DMS 273 (cell line): ENCODE measurements around the gene SSR2.
A peak's percentile ranks its signal among the peaks of the same experiment; 100 is the strongest.

Experiments used
- DNase-seq: peaks from one replicate; lab custom pipeline; 2025; ENCODE audit not compliant: unreplicated experiment; lab: John Stamatoyannopoulos, UW

The SSR2 gene

DNA sequence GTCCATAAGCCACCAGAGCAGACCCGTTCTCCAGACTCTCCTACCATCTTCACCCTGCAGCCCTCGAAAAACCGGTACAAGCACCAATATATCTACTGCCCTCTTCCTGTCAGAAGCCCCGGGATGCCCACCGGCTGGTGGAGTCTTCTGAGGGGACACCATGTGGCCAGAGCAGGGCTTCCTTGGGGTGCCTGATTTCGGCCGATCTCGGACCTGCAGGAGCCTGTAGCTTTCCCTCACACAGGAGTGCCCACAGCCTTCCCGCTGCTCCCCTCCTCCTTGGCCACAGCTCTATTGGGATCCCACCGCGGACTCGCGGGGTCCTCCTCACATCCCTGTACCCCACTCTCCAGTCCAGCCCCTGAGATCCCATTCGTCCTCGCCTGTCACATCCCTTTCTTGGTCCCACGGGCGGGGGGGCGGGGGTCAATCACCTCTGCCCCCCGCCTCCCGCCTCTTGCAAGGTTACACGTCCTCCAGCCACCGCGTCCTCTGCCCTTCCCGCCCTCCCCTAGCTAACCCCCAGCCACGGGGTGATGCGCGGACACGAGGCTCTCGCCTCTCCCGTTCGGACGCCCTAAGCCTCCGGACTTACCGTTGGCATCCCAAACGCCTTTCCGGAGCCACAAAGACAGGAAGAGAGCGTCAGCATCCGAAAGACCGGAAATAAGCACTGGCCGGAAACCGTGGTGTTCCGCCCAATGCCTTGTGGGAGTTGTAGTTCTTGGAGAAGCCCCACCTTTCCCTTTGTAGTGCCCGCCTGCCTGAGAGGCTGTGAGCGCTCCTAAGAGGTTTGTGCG is at the start of gene SSR2:
Gene SSR2 (minus strand): TSS at position 659 of the 800 bp plus-strand sequence. CDS start 784 bp downstream, outside the sequence.
- DNase-seq = peak; percentile 98

DNA sequence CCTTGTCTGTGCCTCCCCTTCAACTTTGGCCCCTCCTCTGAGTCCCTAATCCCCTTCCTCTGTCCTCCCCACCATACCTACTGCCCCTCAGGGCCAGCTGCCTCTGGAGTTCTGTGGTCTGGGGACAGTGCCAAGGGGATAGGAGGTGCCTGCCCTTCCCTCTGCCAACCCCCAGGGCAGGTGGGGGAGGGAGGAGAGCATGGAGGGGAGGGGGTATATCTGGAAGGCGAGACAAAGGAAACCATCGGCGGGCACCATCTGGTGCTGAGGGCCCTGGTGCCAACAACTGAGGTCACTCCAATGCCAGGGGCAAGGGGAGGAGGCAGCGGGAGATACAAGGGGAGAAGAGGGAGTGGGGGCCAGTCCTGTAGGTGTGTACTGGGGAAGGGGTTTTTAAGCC is 49.8 kb upstream of the SSR2 start:
- peak; percentile 97 for DNase-seq

DNA sequence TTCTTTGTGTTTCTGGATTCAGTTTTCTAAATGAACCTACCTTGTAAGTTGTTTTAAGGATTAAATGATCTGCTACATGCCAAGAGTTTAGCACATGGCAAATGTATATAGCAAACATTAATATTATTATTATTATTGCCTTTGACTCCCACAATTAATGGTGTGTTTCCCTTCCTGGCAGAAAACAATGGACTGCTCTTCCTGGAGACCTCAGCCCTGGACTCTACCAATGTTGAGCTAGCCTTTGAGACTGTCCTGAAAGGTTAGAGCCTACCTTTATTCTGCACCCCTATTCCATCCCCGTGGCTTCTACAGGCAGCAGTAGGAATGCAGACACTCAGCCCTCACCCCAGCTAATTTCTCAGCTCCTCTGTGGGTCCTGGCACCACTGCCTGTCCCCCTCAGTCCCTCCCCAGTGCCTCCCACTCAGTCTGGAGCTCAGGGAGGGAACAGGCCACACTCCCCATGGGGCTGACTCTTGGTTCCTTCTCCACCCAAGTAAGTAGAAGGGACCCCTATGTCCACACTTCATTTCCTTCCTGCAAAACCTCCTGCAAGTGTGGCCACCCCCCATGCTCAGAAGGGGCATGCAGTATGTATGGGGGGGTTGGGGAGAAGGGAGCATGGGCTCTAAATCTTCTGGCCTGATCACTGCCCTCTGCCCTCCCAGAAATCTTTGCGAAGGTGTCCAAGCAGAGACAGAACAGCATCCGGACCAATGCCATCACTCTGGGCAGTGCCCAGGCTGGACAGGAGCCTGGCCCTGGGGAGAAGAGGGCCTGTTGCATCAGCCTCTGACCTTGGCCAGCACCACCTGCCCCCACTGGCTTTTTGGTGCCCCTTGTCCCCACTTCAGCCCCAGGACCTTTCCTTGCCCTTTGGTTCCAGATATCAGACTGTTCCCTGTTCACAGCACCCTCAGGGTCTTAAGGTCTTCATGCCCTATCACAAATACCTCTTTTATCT is 49.0 kb upstream of the SSR2 start:
- DNase-seq = no peak

DNA sequence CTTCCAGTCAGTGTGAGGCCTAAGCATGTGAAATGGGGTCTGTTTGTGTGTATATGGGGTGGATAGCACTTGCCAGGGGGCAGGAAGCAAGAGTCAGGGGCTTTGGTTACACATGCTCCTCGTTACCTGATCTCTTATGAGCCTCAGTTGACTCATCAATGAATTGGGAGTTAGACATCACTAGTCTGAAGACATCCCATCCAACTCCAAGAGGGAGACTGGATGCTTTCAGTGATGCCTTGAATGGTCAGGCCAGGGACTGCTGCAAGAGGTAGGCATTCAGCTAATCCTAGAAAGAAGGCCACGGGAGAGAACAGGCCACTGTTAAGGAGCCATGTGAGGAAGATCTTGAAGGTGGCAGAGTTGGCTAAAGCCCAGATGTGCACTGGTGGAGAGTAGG is 46.5 kb upstream of the SSR2 start:
- no peak for DNase-seq

DNA sequence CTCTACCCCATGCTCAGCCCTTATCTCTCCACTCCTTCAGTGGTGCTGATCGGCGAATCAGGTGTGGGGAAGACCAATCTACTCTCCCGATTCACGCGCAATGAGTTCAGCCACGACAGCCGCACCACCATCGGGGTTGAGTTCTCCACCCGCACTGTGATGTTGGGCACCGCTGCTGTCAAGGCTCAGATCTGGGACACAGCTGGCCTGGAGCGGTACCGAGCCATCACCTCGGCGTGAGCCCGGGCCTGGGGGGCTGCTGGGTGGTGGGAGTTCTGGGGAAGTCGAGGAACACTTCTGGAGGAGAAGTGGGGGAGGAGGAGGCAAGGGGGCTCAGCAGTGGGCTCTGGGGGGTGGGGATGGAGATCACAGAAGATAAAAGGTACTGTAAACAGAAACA is 45.1 kb upstream of the SSR2 start:
- DNase-seq = no peak

DNA sequence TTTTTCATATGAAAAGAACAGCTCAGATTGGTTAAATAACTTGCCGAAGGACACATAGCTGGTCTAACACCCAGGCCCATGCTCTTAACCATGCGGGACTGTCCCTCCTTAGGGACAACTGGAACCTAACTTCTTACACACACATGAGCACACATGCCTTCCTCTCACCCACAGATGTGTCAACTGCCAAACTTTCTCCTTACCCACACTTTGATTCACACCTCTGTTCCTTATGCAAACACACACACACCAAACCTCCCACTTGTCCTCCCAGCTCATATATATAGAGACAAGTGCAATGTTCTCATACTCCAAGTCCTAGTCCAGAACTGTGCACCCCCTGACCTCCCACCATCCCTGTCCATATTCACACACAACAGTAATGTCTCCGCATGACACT is 44.5 kb upstream of the SSR2 start:
- DNase-seq = no peak

DNA sequence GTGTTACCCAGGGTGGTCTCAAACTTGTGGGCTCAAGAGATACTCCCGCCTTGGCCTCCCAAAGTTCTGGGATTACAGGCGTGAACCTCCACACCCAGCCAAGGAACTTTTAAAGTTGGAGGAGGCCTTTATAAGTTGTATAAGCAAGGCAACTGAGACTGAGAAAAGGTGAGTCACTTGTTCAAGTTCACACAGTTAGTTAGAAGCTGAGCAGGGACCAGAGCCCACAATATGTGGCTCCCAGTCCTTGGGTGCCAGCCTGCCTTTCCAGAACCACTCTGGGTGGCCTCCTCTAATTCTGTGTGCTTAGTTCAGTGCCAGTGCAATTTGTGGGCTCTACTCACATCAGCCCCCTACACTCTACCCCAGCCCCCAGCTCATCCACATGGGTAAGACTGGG is 43.9 kb upstream of the SSR2 start:
- no peak for DNase-seq

DNA sequence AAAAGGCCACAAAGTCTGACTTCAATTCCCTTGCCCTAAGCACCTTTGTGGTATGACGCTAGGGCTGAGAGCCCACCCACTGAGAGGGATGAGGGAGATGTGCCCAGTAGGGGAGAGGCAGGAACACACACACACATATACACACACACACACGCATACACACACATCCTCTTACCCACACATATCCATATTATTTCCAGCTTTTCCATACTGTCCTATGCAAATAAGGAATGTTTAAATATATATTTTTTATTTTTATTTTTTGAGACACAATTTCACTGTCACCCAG is 43.2 kb upstream of the SSR2 start:
- no peak for DNase-seq

DNA sequence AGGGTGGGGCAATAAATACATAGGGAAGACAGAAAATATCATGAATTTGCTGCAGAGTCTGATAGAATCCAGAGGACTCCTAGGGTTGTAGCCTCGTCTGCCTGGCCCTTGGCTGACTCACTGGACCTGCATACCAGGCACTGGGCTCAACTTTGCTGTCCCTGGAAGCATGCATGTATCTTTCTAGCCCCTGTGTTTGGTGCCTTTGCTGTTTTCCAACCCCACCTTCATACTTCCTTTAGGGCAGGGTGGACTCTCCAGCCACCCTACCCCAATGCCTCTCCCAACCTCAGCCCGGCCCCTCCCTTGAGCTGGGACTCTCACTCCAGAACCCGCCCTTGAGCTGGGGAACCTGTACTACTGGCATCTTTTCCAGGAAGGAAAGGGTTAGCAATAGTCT is 41.4 kb upstream of the SSR2 start:
- no peak for DNase-seq

DNA sequence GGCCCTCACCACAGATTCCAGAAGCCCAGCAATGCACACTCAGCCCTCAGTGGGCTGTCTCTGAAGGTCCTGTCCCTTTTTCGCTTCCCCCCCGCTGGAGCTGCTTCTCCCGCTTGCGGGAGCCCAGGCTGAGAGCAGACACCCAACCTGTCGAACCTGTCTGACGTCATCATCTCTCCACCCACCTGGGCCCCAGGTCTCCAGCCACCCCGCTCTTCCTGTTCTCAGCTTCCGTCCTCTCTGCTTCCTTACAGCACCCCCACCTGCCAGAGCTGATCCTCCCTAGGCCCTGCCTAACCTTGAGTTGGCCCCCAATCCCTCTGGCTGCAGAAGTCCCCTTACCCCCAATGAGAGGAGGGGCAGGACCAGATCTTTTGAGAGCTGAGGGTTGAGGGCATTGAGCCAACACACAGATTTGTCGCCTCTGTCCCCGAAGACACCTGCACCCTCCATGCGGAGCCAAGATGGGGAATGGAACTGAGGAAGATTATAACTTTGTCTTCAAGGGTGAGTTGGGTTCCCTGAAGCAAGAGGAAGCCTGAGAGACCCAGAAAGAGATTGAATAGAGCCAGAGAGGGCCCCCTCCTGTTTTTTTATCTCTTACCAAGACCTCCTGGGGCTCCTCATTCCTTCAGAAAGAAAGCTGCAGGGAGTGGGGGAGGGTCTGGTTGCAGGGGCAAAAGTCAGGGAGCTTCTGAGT is 40.3 kb upstream of the SSR2 start, which contains the start of gene RAB25:
Gene RAB25 (plus strand): TSS at position 224 of the 700 bp plus-strand sequence. CDS start 241 bp downstream, at position 465.
- no peak for DNase-seq

DNA sequence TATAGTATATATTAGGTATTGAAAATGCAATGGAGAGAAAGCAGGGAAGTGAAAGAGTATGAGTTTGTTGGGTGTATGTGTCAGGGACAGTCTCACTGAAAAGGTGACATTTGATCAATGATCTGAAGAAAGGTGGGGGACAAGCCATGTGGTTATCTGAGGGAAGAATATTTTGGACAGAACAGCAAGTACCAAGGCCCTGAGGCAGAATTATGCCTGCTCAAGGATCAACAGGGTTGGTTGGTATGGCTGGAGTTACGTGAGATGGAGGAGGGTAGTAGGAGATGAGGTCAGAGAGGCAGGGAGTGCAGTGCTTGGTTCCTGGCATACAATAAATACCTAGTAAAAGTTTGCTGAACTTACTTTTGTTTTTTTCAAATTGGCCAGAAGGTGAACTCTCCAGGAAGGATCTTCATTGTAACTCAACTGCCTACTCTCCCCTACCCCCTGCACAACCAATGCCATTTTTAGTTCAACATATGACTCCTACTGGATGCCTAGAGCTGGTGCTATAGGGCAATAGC is 35.6 kb upstream of the SSR2 start:
- DNase-seq = no peak

DNA sequence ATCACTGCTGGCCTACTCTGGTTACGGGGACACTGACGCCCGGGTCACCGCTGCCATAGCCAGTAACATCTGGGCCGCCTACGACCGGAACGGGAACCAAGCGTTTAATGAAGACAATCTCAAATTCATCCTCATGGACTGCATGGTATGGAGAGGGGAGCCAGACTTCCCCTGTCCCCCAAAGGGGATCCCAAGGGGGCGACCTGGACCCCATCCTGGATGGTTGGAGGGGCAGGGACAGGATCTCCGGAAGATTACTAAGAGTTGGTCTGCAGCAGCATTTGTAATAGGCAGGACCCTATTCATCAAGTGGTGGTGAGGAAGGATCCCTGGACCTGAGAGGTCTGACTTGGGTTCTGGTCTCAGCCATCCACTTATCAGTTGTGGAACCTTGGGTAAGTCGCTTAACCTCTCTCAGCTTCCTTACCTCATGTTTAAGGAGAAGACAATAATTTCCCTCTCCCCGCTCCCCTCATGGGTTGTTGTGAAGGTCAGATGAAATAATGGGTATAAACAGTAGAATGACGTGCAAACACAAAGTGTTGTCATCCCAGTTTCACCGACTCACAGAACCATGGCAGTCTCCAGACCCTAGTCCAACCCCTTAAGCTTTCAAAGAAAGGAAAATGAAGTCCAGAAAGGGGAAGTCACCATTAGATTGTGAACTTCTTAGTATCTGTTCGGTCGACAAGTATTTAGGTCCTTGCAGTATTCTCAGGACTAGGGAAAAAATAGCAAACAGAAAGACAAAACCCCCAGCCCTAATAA is 34.7 kb upstream of the SSR2 start:
- DNase-seq = no peak

DNA sequence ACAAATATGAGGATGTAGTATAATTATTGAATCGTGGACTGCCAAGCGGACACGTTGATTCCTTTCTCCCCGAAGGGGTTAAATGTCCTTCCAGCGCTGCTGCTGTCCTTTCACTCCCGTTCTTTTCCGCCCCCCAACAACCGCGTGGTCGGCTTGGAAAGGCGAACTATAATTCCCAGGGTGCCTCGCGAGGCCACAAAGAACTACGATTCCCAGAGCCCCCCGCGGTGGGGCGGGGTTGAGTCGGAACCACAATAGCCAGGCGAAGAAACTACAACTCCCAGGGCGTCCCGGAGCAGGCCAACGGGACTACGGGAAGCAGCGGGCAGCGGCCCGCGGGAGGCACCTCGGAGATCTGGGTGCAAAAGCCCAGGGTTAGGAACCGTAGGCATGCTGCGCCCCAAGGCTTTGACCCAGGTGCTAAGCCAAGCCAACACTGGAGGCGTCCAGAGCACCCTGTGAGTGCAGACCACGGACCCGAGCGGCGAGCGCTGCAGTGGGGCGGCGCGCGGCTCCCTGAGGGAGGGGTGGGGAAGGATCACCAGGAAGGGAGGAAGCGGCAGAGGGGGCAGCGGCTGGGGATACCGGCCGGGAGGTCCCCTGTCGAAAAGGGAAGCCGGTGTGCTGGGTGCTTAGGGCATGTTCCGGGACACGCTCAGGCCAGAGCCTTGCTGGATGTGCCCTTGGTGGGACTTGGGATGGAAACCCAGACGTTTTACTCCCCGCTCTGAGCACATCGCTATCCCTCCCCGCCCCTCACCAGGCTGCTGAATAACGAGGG is 33.9 kb upstream of the SSR2 start, which contains the start of gene LAMTOR2:
Gene LAMTOR2 (plus strand): TSS at position 283 of the 781 bp plus-strand sequence. CDS start 108 bp downstream, at position 391.
- peak; percentile 100 for DNase-seq

DNA sequence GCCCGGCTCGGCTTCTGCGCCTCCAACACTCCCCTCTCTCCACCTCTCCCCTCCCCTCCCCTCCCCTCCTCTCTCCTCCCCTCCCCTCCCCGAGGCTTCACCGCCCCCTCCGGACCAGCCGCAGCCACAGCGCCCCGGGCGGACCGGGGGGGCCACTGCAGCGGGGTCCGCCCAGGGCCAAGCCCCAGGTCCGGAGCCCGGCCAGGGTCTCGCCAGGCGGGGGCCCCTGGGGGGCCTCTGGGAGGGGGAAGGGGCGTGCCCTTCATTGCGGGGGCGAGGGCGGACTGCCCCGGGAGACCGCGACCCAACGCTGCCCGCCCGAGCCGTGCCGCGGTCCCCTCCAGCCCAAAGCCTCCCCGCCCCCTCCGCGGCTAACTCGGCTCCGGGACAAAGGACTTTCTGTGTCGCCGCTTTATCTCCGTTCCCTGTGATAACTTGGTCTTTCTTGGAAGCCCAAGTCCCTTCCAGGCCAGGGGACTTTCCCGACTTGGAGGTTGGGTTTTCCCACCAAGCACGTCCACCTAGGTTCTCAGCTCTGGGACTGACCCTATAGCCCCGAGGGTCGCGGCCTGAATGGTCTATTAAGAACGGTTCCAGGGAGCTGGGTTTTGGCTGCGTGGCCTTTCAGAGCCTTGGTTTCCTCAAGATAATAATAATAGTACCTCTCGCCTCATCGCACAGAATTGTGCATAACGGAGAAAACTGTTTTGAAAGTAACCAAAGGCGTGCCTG is 33.2 kb upstream of the SSR2 start, which contains the start of gene UBQLN4:
Gene UBQLN4 (minus strand): TSS at position 31 of the 732 bp plus-strand sequence. CDS start 97 bp downstream, outside the sequence.
- DNase-seq = peak; percentile 96

DNA sequence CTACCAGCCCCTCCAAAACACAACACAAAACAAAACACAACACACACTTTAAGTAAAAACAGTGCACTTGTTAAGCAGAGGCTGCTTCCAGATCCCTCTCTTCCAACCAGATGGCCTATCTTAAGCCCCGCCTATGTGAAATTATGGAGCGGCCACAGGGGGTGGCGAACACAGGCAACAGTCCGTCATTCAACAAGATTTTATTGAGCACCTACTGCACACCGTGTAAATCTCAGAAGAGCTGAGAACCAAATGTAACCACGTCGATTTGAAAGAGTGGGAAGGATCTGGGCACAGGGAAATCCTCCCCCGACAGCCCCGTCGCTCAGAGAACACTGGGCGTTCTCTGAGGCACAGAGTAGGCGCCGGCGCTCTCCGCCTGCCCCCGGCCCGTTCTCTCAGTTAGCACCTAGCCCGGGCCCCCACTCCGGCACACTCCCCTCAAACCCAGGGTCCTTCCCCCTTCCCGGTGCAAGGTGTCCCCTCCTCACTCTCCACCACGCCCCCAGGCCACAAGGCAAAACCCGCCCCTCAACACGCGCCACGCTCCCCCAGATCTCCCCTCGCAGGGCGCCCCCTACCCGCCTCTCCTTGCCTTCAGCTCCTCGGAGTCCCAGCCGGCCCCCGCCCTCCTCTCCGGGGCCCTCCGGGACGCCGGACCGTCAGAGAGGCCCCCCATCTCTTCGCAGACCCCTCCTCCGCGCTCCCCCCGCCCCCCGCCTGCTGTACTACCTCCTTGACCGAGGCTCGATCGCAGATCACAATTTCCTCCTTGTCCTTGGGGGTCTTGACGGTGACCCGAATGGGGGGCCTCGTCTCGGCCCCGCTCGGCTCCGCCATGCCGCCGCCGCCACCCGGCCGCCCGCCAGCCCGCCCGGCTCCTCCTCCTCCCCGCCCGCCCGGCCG is 32.4 kb upstream of the SSR2 start:
- DNase-seq = peak; percentile 91

DNA sequence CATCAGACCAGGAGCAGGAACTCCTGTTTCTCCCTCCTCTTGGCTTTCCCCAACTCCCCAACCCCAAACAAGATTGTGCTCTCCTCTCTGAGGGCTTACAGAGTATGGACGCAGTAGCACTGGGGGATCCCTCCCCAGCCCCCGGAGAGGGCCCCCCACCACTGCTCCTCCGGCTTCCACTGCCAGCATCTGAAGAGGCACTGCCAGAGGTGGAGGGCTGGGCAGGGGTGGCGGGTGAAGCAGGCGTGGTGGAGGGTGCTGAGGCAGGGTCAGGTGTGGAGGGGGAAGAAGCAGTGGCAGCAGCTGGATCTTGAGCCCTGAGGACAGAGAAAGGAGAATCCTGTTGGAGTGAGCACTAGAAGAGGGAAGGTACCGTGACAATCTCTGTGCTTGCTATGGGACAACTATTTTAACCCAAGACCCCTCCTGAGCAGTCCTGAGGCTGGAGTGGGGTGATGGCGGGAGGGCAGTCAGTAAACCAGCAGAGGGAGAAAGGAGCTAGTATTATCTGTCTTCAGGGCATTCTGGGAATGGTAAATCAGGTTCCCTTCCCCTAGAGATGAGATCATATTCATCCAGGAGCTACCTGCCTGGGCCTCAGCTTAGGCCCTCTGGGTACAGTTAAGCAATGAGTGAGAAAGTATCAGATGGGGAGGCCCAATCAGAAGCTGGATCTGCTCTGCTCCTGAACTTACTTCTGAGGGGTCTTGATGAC is 30.4 kb upstream of the SSR2 start:
- no peak for DNase-seq

DNA sequence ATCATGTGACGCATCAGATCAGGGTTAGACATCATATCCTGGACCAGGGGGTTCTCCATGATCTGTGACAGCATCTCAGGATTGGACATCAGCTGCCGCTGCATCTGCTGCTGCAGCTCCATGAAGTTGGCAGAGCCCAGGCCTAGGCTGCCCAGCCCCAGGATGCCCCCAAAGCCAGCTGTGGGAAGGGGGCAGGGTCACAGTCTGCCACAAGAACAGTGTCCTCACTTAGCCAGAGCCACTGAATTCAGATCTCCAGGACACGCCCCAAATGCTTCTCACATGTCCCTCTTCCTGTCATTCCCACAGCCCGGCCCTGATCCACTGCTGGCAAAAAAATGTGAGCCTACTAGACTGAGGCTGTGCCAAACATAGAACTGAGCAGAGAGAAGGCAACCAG is 29.6 kb upstream of the SSR2 start:
- DNase-seq = no peak
